ENCODE measurements around the gene BUB1B. TPM values are rescaled to one million over a fixed set of nuclear protein-coding genes. Genes with fewer than 3 reads are reported as not detected.

The BUB1B gene
- total and polyA plus RNA-seq, 7 donors, result 0.33 to 9.6 (median 1.8) TPM

GRCh38 chr15:40239404-40239692 lies 78.5 kb downstream of the BUB1B start:
- no peaks in the 10 kb centered on the region for H3K36me3 ChIP-seq
- H3K27ac ChIP-seq, result no peak overlapping the region
- intact Hi-C loops (cut with DNase I), result no loop called here
- H3K27me3 ChIP-seq, result peaks cover 0 to 21% (median 17%) of the 10 kb centered on the region in 3 donors
- H3K4me1 ChIP-seq, result peaks cover 0 to 12% (median 9%) of the 10 kb centered on the region in 4 donors
- TF ChIP-seq POLR2A (IDR thresholded peaks at IDR 0.05) (no peak), POLR2AphosphoS5 (IDR thresholded peaks at IDR 0.05) (no peak), CTCF (IDR thresholded peaks at IDR 0.05) (no peak), EP300 (IDR thresholded peaks at IDR 0.05) (no peak)
- whole genome bisulfite sequencing, 2 donors, result 36 to 52% methylated on average over 5 of the region's 5 CpGs
- no peaks in the 10 kb centered on the region for H3K9me3 ChIP-seq
- H3K4me3 ChIP-seq, result peak overlapping the region in 3 of 4 donors; percentile 25 to 41 (median 35)
- DNase-seq, result no peak

- Histone ChIP-seq H3K4me3 (no peak overlapping the region), H3K4me1 (peaks cover 0 to 12% (median 9%) of the 10 kb centered on the region in 4 donors), H3K9me3 (no peaks in the 10 kb centered on the region), H3K36me3 (no peaks in the 10 kb centered on the region), H3K27me3 (peaks cover 0 to 21% (median 17%) of the 10 kb centered on the region in 3 donors), H3K27ac (no peak overlapping the region)
- WGBS, 2 donors, result 81 to 89% methylated on average over 19 of the region's 19 CpGs
- intact Hi-C loops (cut with DNase I), result no loop called here
- TF ChIP-seq EP300 (IDR thresholded peaks at IDR 0.05) (no peak), POLR2AphosphoS5 (IDR thresholded peaks at IDR 0.05) (no peak), POLR2A (IDR thresholded peaks at IDR 0.05) (no peak), CTCF (IDR thresholded peaks at IDR 0.05) (no peak)
- DNase-seq, result peak; percentile 63
Observed at GRCh38 chr15:40239693-40240618, 79.1 kb downstream of the BUB1B start.

GRCh38 chr15:40240619-40241221 lies 79.9 kb downstream of the BUB1B start:
- Histone ChIP-seq H3K36me3 (no peaks in the 10 kb centered on the region), H3K4me1 (peaks cover 0 to 12% (median 9%) of the 10 kb centered on the region in 4 donors), H3K27ac (no peak overlapping the region), H3K4me3 (no peak overlapping the region), H3K9me3 (no peaks in the 10 kb centered on the region), H3K27me3 (peaks cover 0 to 21% (median 17%) of the 10 kb centered on the region in 3 donors)
- TF ChIP-seq CTCF (IDR thresholded peaks at IDR 0.05) (no peak), EP300 (IDR thresholded peaks at IDR 0.05) (no peak), POLR2A (IDR thresholded peaks at IDR 0.05) (no peak), POLR2AphosphoS5 (IDR thresholded peaks at IDR 0.05) (no peak)
- intact Hi-C loops (cut with DNase I), result no loop called here
- peak; percentile 50 for DNase-seq
- 95% methylated on average over 10 of the region's 10 CpGs for WGBS, 2 donors

DNA sequence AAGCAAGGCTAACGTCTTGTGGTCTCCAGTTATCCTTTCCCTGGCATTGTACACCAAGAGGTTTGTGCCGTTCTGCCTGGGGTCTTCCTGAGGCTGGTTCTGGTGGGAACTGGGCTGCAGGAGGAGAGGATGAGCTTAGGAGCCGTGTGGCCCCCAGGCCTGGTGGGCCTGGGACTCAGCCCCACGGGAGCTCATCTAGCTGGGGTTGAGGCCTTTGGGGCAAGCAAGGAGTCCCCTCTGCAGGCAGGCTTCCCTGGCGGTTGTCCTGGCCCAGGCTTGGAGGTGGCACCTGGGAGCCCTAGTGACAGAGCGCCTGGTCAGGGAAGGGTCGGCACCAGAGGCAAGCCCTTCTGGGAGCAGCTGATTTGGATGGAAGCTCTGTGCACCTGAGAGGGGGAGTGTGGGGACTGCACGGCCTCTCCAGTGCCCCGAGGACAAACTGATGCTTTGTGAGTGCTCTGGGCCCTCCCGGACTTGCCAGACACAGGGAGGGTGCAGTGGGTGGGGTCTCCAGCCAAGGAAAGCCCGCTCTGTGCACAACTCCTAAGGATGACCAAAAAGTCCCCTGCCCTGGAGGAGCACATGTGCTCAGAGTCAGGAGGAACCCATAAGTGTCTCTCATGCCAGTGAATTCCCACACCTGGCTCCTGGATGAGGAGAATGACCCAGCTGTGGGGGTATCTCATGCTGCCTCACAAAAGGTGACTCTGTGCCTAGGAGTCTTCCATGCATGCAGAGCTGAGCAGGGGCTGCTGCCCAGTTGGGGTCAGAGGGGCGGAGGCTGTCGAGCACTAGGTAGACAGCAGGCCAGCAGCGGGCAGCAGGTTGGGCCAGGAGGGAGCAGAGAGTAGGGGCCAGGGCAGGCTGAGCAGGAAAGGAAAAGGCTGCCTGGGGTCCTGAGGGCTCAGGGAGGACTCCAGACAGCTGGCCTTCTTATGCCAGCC lies 80.7 kb downstream of the BUB1B start:
- H3K9me3 ChIP-seq, result no peaks in the 10 kb centered on the region
- H3K4me3 ChIP-seq, result no peak overlapping the region
- TF ChIP-seq CTCF (IDR thresholded peaks at IDR 0.05) (no peak), POLR2AphosphoS5 (IDR thresholded peaks at IDR 0.05) (no peak), EP300 (IDR thresholded peaks at IDR 0.05) (no peak), POLR2A (IDR thresholded peaks at IDR 0.05) (no peak)
- WGBS, 2 donors, result 92 to 93% methylated on average over 14 of the region's 14 CpGs
- H3K4me1 ChIP-seq, result peaks cover 0 to 12% (median 9%) of the 10 kb centered on the region in 4 donors
- intact Hi-C loops (cut with DNase I), result no loop called here
- peak; percentile 56 for DNase-seq
- peaks cover 0 to 21% (median 17%) of the 10 kb centered on the region in 3 donors for H3K27me3 ChIP-seq
- H3K27ac ChIP-seq, result no peak overlapping the region
- no peaks in the 10 kb centered on the region for H3K36me3 ChIP-seq

Data from sigmoid colon (tissue), 7 donors.